NCI-H2227 (cell line): Measurements from ENCODE around the gene IMMP2L.

Experiments used
- DNase-seq: peaks from one replicate; lab custom pipeline; 2025; ENCODE audit not compliant: unreplicated experiment; lab: John Stamatoyannopoulos, UW

IMMP2L gene

GRCh38 chr7:111558991-111559390 is 3.3 kb downstream of the IMMP2L start:
- DNase-seq: no peak

GRCh38 chr7:111556977-111557376 is 5.3 kb downstream of the IMMP2L start:
- no peak for DNase-seq

DNA sequence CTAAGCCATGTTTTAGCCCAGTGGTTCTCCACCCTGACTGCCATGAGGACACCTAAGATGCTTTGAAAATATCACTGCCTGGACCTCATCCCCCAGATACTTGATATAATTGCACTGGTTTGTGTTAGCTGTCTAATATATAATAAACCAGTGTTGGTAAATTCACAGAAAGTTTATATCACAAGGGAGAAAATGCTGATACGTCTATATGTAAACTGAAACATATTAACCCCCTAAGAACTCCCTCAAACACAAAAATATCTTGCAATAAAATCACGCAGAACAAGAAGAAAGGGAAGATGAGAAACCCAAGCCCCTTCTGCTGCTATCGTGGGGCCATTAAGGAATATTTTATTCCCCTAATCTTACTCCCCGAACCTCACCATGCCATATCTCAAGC is 8.2 kb downstream of the IMMP2L start:
- no peak for DNase-seq

GRCh38 chr7:111541067-111541466 is 21.2 kb downstream of the IMMP2L start:
- DNase-seq: no peak

- no peak for DNase-seq
Measured at GRCh38 chr7:111540199-111540815, 22.0 kb downstream of the IMMP2L start.

- DNase-seq: no peak
Measured at GRCh38 chr7:111537134-111537533, 25.2 kb downstream of the IMMP2L start.

GRCh38 chr7:111535142-111535870 is 27.0 kb downstream of the IMMP2L start:
- no peak for DNase-seq

- no peak for DNase-seq
Measured at GRCh38 chr7:111532625-111533024, 29.7 kb downstream of the IMMP2L start.

GRCh38 chr7:111531993-111532392 is 30.3 kb downstream of the IMMP2L start:
- no peak for DNase-seq

GRCh38 chr7:111530356-111530668 is 32.0 kb downstream of the IMMP2L start:
- DNase-seq: no peak

- DNase-seq: no peak
Measured at GRCh38 chr7:111529507-111530355, 32.6 kb downstream of the IMMP2L start.

- DNase-seq: no peak
Measured at GRCh38 chr7:111528331-111528730, 34.0 kb downstream of the IMMP2L start.

DNA sequence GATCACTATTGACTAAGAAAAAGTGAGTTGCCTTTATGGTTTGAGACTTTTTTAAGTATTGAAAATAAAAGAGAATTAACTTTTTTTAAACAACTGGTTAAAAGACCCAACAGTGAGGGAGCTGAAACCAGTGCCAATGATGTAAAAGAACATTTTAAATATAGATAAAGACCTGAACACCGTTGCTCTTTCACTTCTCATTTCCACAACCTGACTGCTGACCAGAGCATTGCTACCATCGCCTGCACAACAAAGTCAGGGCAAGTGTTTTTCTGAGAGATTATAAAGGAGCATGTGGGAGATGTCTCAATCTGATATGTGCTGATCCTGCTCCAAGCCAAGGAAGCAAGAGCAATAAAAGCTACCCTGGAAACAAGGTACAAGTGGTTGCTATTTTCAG is 34.7 kb downstream of the IMMP2L start:
- DNase-seq: no peak

DNA sequence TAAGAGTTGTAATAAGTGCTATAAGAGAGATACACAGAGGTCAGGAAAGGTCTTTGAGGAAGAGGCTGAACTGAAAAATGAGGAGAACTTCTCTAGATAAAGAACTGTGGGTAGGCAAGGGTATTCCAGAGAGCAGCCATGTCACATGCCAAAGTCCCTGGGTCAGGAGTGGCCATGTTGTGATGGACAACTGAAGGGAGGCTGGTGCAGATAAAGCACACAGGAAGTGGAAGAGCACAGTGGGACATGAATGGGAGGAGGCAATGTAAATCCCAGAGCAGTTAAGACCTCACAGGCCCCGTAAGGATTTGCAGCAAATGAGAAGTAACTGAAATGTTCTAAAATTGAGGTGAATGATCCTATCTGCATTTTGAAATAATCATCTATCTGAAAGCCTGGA is 37.2 kb downstream of the IMMP2L start:
- no peak for DNase-seq

- no peak for DNase-seq
Measured at GRCh38 chr7:111521660-111522059, 40.6 kb downstream of the IMMP2L start.

DNA sequence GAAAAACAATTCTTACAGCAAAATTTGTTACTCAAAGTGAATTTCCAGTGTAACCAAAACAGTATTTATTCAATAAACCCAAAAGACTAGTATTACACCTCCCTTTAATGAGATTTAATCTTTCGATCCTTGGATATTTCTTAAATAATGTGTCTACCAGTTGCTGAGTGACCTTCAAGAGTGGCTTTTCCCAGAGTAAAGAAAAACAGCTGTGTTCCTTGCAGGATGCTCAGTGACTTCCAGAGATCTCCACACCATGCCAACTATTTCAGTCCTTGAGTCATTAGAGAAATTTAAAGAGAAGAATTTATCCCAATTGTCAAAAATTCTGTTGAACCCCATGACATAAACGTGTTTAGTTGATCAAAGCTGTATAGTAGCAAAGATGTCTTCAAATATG is 44.0 kb downstream of the IMMP2L start:
- no peak for DNase-seq

DNA sequence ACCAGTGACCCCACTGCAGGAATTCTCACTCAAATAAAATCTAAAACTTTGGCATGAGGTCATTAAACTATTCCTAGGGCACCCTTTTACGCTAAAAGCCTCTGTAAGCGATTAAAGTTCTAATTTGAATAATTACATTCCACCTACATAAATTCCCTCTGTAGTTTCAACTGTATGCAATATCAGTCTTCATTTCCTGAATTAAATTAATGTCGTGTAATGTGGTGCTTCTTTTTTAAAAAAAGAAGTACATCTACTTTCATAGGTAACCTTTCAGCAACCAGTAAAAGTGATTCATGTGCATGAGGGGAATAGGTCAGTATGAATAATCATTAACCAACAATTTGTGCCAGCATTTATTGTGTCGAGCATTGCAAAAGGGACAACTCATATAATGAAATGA is 44.7 kb downstream of the IMMP2L start:
- no peak for DNase-seq

- DNase-seq: no peak
Measured at GRCh38 chr7:111516612-111517011, 45.7 kb downstream of the IMMP2L start.

DNA sequence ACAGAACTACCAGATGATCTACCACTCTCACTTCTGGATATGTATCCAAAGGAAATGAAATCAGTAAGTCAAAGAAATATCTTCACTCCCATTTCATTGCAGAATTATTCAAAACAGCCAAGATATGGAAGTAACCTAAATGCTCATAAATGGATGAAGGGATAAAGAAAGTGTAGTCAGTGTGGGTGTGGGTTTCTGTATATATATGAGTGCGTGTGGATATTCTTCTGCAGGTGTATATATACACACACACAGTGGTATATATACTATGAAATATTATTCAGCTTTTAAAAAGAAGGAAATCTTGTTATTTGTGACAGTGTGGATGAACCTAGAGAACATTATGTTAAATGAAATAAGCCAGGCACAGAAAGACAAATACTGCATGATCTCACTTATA is 48.7 kb downstream of the IMMP2L start:
- DNase-seq: no peak

DNA sequence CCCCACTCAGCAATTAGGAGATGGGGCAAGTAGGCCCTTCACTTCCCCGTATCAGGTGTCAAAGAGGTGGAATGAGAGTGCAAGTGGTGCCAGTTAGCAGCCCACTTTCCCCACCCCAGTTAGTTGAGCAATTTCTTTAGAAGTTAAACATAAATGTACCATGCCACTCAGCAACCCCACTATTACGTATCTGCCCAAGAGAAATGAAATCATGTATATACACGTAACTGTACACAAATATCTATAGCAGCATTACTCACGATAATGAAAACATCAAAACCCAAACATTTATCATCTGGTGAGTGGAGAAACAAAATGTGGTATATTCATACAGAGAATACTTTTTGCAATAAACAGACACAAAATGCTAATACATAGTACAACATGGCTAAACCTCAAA is 50.4 kb downstream of the IMMP2L start:
- no peak for DNase-seq

DNA sequence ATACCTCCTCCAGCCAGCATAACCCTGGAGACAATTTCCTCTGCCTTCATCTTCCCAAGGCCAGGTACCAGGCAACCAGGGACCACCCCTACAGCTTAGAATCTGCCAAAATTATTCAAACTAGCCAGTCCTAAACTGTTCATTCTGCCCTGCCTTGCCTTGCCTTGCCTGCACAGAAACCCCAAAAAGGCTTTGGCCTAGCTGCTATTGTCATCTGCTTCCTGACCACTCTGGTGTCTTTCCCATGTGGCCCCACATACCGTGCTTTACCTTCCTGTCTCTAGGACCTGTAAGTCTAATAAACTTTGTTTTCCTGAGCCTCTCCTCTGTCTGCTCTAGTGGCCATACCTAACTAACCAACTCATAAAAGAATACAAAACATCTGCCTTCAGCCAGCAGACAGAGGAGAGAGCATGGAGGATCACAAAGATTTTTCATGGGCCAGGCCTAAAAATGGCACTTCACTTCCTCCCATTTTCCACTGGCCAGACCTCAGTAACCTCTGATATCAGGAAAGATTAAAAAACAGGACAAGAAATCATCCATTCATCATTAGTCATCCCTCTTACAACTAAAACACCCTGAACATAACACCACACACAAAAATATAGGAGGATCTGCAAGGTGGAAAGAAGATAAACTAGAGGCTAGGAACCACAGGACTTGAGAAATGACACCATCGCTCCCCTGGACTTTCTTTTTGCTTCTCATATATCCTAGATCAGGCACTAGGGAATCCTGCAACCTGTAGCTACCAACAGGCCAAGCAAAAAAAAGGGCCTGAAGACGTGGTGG is 51.5 kb downstream of the IMMP2L start:
- no peak for DNase-seq
